ENCODE measurements around the gene PSTPIP2. TPM values are rescaled to one million over a fixed set of nuclear protein-coding genes. Genes with fewer than 3 reads are reported as not detected.

The PSTPIP2 gene
- total RNA-seq = 1 to 10 TPM; 3.0 to 3.8 TPM

DNA sequence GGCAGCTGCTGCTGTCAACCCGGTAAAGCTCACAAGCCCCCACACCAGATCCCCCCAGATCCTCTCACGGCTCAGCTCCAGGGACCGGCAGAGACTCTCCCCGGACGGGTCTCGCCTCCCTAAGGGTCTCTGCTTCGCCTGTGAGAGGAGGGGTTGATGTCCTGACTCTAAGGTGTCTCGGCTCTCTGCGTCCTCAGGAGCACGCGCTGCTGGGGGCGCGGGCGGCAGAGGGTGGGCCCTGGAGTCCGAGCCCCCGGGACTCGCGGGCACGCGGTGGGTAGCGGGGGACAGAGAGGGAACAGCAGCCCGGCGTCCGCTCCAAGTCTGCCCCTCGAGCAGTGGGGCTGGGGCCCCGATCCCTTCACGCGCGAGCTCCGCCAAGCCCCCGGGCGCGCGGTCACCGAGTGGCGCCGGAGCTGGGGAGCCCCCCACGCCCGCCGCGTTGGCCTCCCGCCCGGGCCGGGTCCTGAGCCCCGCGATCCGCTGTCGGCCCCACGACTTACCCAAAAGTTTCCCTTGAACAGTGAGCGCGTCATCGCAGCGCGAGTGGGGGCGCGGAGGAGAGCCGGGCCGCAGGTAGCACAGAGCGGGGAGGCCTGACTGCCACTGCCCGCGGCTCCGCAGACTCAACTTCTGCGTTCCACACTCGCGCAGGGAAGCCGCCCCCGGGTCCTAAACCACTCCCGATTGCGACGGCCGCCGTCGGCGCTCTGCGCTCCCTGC lies at the start of gene PSTPIP2:
PSTPIP2 (minus strand) TSS at position 608 of the 723 bp plus-strand sequence; CDS start at position 536, 72 bp downstream.
- DNase-seq = peak; percentile 68
- TF ChIP-seq CTCF (IDR thresholded peaks at IDR 0.05) = no peak
- peak within 1 kb of the TSS; percentile 79 for H3K4me3 ChIP-seq
- H3K9me3 ChIP-seq = no peaks in the 10 kb centered on the region
- H3K27me3 ChIP-seq = no peaks in the 10 kb centered on the region
- peaks cover 6% of the 10 kb centered on the region for H3K4me1 ChIP-seq
- intact Hi-C loops (cut with DNase I) = loop anchor here (5.0 to 10.0 kb wide), 3 partner anchors 105 to 407 kb away; partner anchors contain the start of gene EPG5
- H3K9ac ChIP-seq (ENCODE audit: low read depth in 2 of 2, low read length in 2 of 2) = peak within 1 kb of the TSS; percentile 81 to 84
- no peaks in the 10 kb centered on the region for H3K36me3 ChIP-seq
- peak within 1 kb of the TSS; percentile 8 for H3K27ac ChIP-seq

- TF ChIP-seq CTCF (IDR thresholded peaks at IDR 0.05) = no peak
- intact Hi-C loops (cut with DNase I) = no loop called here
- Histone ChIP-seq H3K9me3 (no peaks in the 10 kb centered on the region), H3K27ac (no peak overlapping the region), H3K9ac (ENCODE audit: low read depth in 2 of 2, low read length in 2 of 2) (no peak overlapping the region), H3K4me1 (no peaks in the 10 kb centered on the region), H3K27me3 (no peaks in the 10 kb centered on the region), H3K4me3 (no peak overlapping the region), H3K36me3 (no peaks in the 10 kb centered on the region)
- DNase-seq = no peak
These were observed 41.7 kb upstream of the PSTPIP2 start for GRCh38 chr18:46113751-46114150.

- no peak for DNase-seq
- intact Hi-C loops (cut with DNase I) = no loop called here
- Histone ChIP-seq H3K9me3 (no peaks in the 10 kb centered on the region), H3K27ac (no peak overlapping the region), H3K4me3 (no peak overlapping the region), H3K27me3 (no peaks in the 10 kb centered on the region), H3K4me1 (no peaks in the 10 kb centered on the region), H3K36me3 (no peaks in the 10 kb centered on the region), H3K9ac (ENCODE audit: low read depth in 2 of 2, low read length in 2 of 2) (no peak overlapping the region)
- TF ChIP-seq CTCF (IDR thresholded peaks at IDR 0.05) = no peak
These were observed 38.3 kb upstream of the PSTPIP2 start for GRCh38 chr18:46110406-46110805.

- Histone ChIP-seq H3K27me3 (no peaks in the 10 kb centered on the region), H3K4me1 (peaks cover 4% of the 10 kb centered on the region), H3K27ac (no peak overlapping the region), H3K9ac (ENCODE audit: low read depth in 2 of 2, low read length in 2 of 2) (no peak overlapping the region), H3K4me3 (no peak overlapping the region), H3K9me3 (no peaks in the 10 kb centered on the region), H3K36me3 (no peaks in the 10 kb centered on the region)
- no peak for DNase-seq
- no peak for TF ChIP-seq CTCF (IDR thresholded peaks at IDR 0.05)
- intact Hi-C loops (cut with DNase I) = no loop called here
These were observed 37.3 kb upstream of the PSTPIP2 start for GRCh38 chr18:46109386-46109785.

GRCh38 chr18:46104128-46104911 lies 32.3 kb upstream of the PSTPIP2 start, which contains the start of gene HAUS1:
Gene HAUS1 (plus strand): TSS chr18:46104385. CDS start chr18:46104412, 27 bp downstream.
- TF ChIP-seq CTCF (IDR thresholded peaks at IDR 0.05) = no peak
- intact Hi-C loops (cut with DNase I) = no loop called here

More at GRCh38 chr18:46104128-46104911, 32.3 kb upstream of the PSTPIP2 start, which contains the start of gene HAUS1:
- peak; percentile 97 for DNase-seq
- Histone ChIP-seq H3K36me3 (no peaks in the 10 kb centered on the region), H3K4me3 (peak within 1 kb of the TSS; percentile 69), H3K9me3 (no peaks in the 10 kb centered on the region), H3K27me3 (no peaks in the 10 kb centered on the region), H3K9ac (ENCODE audit: low read depth in 2 of 2, low read length in 2 of 2) (peak within 1 kb of the TSS; percentile 80 to 82), H3K27ac (peak within 1 kb of the TSS; percentile 54), H3K4me1 (peaks cover 4% of the 10 kb centered on the region)
